ENCODE data around the gene DCHS2.

DCHS2 gene

GRCh38 chr4:154421618-154422017 is 70.0 kb downstream of the DCHS2 start:
- TF ChIP-seq ZFX (IDR thresholded peaks at IDR 0.05; ENCODE audit: borderline replicate concordance): no peak
- TF ChIP-seq CTCF (IDR thresholded peaks at IDR 0.05): no peak
- no peak overlapping the region for H3K27ac ChIP-seq

GRCh38 chr4:154417373-154417673 is 74.3 kb downstream of the DCHS2 start:
- TF ChIP-seq ZFX (IDR thresholded peaks at IDR 0.05; ENCODE audit: borderline replicate concordance) (no peak), CTCF (IDR thresholded peaks at IDR 0.05) (no peak)
- H3K27ac ChIP-seq: no peak overlapping the region

DNA sequence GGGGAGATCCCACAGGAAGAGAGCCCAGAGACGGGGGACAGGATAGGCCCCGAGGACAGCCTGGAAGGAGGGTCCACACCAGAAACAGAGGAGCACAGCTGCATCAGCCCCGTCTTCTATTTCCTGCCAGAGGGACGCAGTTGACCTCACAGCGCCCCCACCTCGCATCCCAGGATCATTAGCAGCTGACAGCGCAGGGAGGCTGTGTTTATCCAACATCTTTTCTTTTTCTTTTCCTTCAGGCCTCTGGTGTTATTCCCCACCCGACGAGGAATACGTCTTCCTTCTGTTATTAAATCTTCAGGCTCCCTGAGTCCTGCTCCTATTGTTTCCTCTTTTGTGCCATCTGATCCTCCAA is 75.4 kb downstream of the DCHS2 start:
- no peak overlapping the region for H3K27ac ChIP-seq
- TF ChIP-seq CTCF (IDR thresholded peaks at IDR 0.05) (peak; percentile 69), ZFX (IDR thresholded peaks at IDR 0.05; ENCODE audit: borderline replicate concordance) (no peak)

- TF ChIP-seq ZFX (IDR thresholded peaks at IDR 0.05; ENCODE audit: borderline replicate concordance) (no peak), CTCF (IDR thresholded peaks at IDR 0.05) (no peak)
- no peak overlapping the region for H3K27ac ChIP-seq
Measured at GRCh38 chr4:154415313-154415712, 76.3 kb downstream of the DCHS2 start.

- H3K27ac ChIP-seq: no peak overlapping the region
- TF ChIP-seq ZFX (IDR thresholded peaks at IDR 0.05; ENCODE audit: borderline replicate concordance) (no peak), CTCF (IDR thresholded peaks at IDR 0.05) (no peak)
Measured at GRCh38 chr4:154414796-154415195, 76.8 kb downstream of the DCHS2 start.

GRCh38 chr4:154414371-154414770 is 77.2 kb downstream of the DCHS2 start:
- H3K27ac ChIP-seq: no peak overlapping the region
- TF ChIP-seq CTCF (IDR thresholded peaks at IDR 0.05) (no peak), ZFX (IDR thresholded peaks at IDR 0.05; ENCODE audit: borderline replicate concordance) (no peak)

- no peak for TF ChIP-seq CTCF (IDR thresholded peaks at IDR 0.05)
- no peak overlapping the region for H3K27ac ChIP-seq
Measured at GRCh38 chr4:154407443-154407842, 84.2 kb downstream of the DCHS2 start.
